ENCODE measurements around the gene AGAP2.
A peak's percentile ranks its signal among the peaks of the same experiment; 100 is the strongest.

- TF ChIP-seq CTCF (conservative IDR thresholded peaks at IDR 0.05) (no peak), ZFX (IDR thresholded peaks at IDR 0.05) (peak; percentile 87)
Observed at GRCh38 chr12:57751788-57752667, 13.5 kb upstream of the AGAP2 start, which contains the start of gene CDK4.
